GM03348 (cell line): ENCODE results near the gene CDK5RAP2.
"Not testable (repeated sequence)": the region's sequence is repeated elsewhere in the genome, so short reads cannot be mapped to it uniquely, and the experiment has no call there.

Source experiments
- DNase-seq: peaks from one replicate; pipeline ENCODE4 v3.0.0; 2012; ENCODE audit warnings: low spot score

Gene CDK5RAP2

GRCh38 chr9:120513825-120514396 lies 66.1 kb downstream of the CDK5RAP2 start:
- DNase-seq = no peak

GRCh38 chr9:120510816-120511215 lies 69.2 kb downstream of the CDK5RAP2 start:
- DNase-seq = no peak

- no peak for DNase-seq
Observed at GRCh38 chr9:120507936-120508510, 71.9 kb downstream of the CDK5RAP2 start.

GRCh38 chr9:120505186-120505585 lies 74.8 kb downstream of the CDK5RAP2 start:
- no peak for DNase-seq

GRCh38 chr9:120500733-120501132 lies 79.2 kb downstream of the CDK5RAP2 start:
- DNase-seq = no peak

- not testable (repeated sequence) for DNase-seq
Observed at GRCh38 chr9:120497865-120498264, 82.1 kb downstream of the CDK5RAP2 start.

- not testable (repeated sequence) for DNase-seq
Observed at GRCh38 chr9:120496438-120496837, 83.5 kb downstream of the CDK5RAP2 start.

GRCh38 chr9:120490888-120491595 lies 88.9 kb downstream of the CDK5RAP2 start:
- DNase-seq = no peak

- DNase-seq = no peak
Observed at GRCh38 chr9:120486835-120487234, 93.1 kb downstream of the CDK5RAP2 start.

GRCh38 chr9:120486347-120486746 lies 93.6 kb downstream of the CDK5RAP2 start:
- DNase-seq = peak; percentile 53

- no peak for DNase-seq
Observed at GRCh38 chr9:120485788-120486187, 94.2 kb downstream of the CDK5RAP2 start.

GRCh38 chr9:120484162-120484561 lies 95.8 kb downstream of the CDK5RAP2 start:
- no peak for DNase-seq

GRCh38 chr9:120482424-120483186 lies 97.4 kb downstream of the CDK5RAP2 start:
- no peak for DNase-seq

GRCh38 chr9:120481846-120482245 lies 98.1 kb downstream of the CDK5RAP2 start:
- DNase-seq = no peak

- no peak for DNase-seq
Observed at GRCh38 chr9:120481248-120481647, 98.7 kb downstream of the CDK5RAP2 start.

GRCh38 chr9:120480707-120481106 lies 99.3 kb downstream of the CDK5RAP2 start:
- DNase-seq = no peak

- no peak for DNase-seq
Observed at GRCh38 chr9:120478208-120478607, 101.8 kb downstream of the CDK5RAP2 start.

GRCh38 chr9:120477534-120478001 lies 102.4 kb downstream of the CDK5RAP2 start:
- DNase-seq = peak; percentile 84

- DNase-seq = peak; percentile 84
Observed at GRCh38 chr9:120475341-120475740, 104.6 kb downstream of the CDK5RAP2 start.

GRCh38 chr9:120474591-120475243 lies 105.2 kb downstream of the CDK5RAP2 start:
- peak; percentile 36 for DNase-seq

- no peak for DNase-seq
Observed at GRCh38 chr9:120473608-120474007, 106.4 kb downstream of the CDK5RAP2 start.
